MCF 10A (cell line): ENCODE data around the gene WBP1L. TPM values are rescaled to one million over a fixed set of nuclear protein-coding genes. Genes with fewer than 3 reads are reported as not detected.

Source experiments
- BruUV-seq: library from RNA; stranded (reverse); fragments of 400-500 nt; replicated peaks from 2 replicates; lab custom pipeline; 2021; lab: Mats Ljungman, UMichigan
- CTCF ChIA-PET: fragments of 300-600 bp; sonication (Branson Sonifier 250); formaldehyde crosslinking; extraction: SDS; loops from one replicate; lab custom pipeline; 2021; ENCODE audit warnings: antibody characterized with exemption, inconsistent platforms; lab: Yijun Ruan, JAX
- POLR2A ChIA-PET: fragments of 300-600, 350-650 bp; sonication (Branson Sonifier 250); formaldehyde crosslinking; extraction: SDS; loops from one replicate; lab custom pipeline; 2020; ENCODE audit warnings: antibody characterized with exemption, inconsistent platforms; lab: Yijun Ruan, JAX
- DNase-seq: peaks from one replicate; pipeline ENCODE4 v3.0.0-alpha.2; 2018; ENCODE audit not compliant: unreplicated experiment
- H3K27ac Mint-ChIP-seq: one replicate; pipeline ENCODE4 v1.8.0; 2022; ENCODE audit warnings: mild to moderate bottlenecking, low read depth, mixed read lengths; ENCODE audit not compliant: unreplicated experiment
- H3K27me3 Mint-ChIP-seq: one replicate; pipeline ENCODE4 v1.8.0; 2022; ENCODE audit warnings: mixed read lengths; ENCODE audit not compliant: insufficient read depth, unreplicated experiment
- H3K36me3 Mint-ChIP-seq: one replicate; pipeline ENCODE4 v1.8.0; 2022; ENCODE audit warnings: mild to moderate bottlenecking, moderate library complexity, mixed read lengths; ENCODE audit not compliant: insufficient read depth, unreplicated experiment
- H3K4me1 Mint-ChIP-seq: one replicate; pipeline ENCODE4 v1.8.0; 2022; ENCODE audit warnings: mixed read lengths; ENCODE audit not compliant: insufficient read depth, unreplicated experiment
- H3K4me3 Mint-ChIP-seq: one replicate; pipeline ENCODE4 v1.8.0; 2022; ENCODE audit warnings: mild to moderate bottlenecking, moderate library complexity, mixed read lengths; ENCODE audit not compliant: unreplicated experiment
- H3K9me3 Mint-ChIP-seq: one replicate; pipeline ENCODE4 v1.8.0; 2022; ENCODE audit warnings: mixed read lengths; ENCODE audit not compliant: unreplicated experiment
- intact Hi-C: fragments of 100-400 bp; cut with micrococcal nuclease; formaldehyde crosslinking; loops from 2 replicates; pipeline ENCODE4 v1.14.1; 2022
- total RNA-seq: library from RNA; stranded (reverse); gene quantifications from 2 replicates; pipeline ENCODE4 v1.2.3, GENCODE V29; 2022
- TF ChIP-seq, protein P1 (sequence below): fragments of 200-600 bp; IDR thresholded peaks from one replicate; pipeline ENCODE4 v1.8.0; 2022; ENCODE audit warnings: antibody characterized with exemption, mild to moderate bottlenecking; ENCODE audit not compliant: unreplicated experiment

Gene WBP1L
- total RNA-seq, 1 experiment from 2014 or later: 19.8 TPM

GRCh38 chr10:102705531-102705930 is 38.2 kb upstream of the WBP1L start:
- DNase-seq: no peak
- Mint-ChIP-seq H3K27me3 (no peaks in the 10 kb centered on the region), H3K9me3 (no peaks in the 10 kb centered on the region), H3K36me3 (peaks cover 7% of the 10 kb centered on the region), H3K4me3 (no peak overlapping the region), H3K27ac (no peak overlapping the region), H3K4me1 (peaks cover 4% of the 10 kb centered on the region)
- no TSS peak for BruUV-seq
- TF ChIP-seq, protein P1, sequence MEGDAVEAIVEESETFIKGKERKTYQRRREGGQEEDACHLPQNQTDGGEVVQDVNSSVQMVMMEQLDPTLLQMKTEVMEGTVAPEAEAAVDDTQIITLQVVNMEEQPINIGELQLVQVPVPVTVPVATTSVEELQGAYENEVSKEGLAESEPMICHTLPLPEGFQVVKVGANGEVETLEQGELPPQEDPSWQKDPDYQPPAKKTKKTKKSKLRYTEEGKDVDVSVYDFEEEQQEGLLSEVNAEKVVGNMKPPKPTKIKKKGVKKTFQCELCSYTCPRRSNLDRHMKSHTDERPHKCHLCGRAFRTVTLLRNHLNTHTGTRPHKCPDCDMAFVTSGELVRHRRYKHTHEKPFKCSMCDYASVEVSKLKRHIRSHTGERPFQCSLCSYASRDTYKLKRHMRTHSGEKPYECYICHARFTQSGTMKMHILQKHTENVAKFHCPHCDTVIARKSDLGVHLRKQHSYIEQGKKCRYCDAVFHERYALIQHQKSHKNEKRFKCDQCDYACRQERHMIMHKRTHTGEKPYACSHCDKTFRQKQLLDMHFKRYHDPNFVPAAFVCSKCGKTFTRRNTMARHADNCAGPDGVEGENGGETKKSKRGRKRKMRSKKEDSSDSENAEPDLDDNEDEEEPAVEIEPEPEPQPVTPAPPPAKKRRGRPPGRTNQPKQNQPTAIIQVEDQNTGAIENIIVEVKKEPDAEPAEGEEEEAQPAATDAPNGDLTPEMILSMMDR: no peak
- ChIA-PET CTCF (interaction anchor here (0.7 to 1.8 kb wide), 2 partner anchors 8 to 80 kb away, joined by 3 to 6 read pairs; no protein-coding TSS in a partner anchor), POLR2A (interaction anchor here (2.3 kb wide), 1 partner anchor 9 kb away, joined by 11 read pairs; the partner anchor contains the start of genes ARL3 and SFXN2)
- intact Hi-C loops: no loop called here

DNA sequence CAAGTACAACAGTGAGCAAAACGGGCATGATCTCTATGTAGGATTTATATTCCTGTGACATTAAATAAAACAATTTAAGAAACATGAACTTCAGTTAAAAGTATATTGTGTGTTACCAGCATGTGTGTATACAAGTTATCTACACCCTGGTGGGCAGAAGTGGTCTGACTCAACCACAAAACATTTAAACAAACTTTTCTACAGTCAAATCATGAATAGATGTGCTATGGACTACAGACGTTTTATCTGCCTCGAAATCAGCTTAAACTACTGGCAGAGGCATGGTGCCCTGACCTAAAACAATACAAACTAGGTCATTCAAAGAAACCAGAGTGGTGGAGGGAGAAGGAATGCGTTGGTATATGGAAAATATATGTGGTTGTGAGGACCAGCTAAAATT is 33.1 kb upstream of the WBP1L start:
- BruUV-seq: no TSS peak
- Mint-ChIP-seq H3K36me3 (peaks cover 7% of the 10 kb centered on the region), H3K27me3 (no peaks in the 10 kb centered on the region), H3K27ac (no peak overlapping the region), H3K9me3 (no peaks in the 10 kb centered on the region), H3K4me1 (peaks cover 9% of the 10 kb centered on the region), H3K4me3 (no peak overlapping the region)
- POLR2A ChIA-PET: interaction anchor here (0.7 to 5.3 kb wide), 2 partner anchors 65 to 66 kb away, joined by 3 to 115 read pairs; partner anchors contain the start of gene TRIM8
- intact Hi-C loops: loop anchor here (5.0 kb wide), 1 partner anchor 33 kb away; no protein-coding TSS in a partner anchor
- CTCF ChIA-PET: no interaction called here
- no peak for DNase-seq
- TF ChIP-seq, protein P1: no peak

- Mint-ChIP-seq H3K27me3 (no peaks in the 10 kb centered on the region), H3K36me3 (peaks cover 14% of the 10 kb centered on the region), H3K4me3 (no peak overlapping the region), H3K4me1 (peaks cover 18% of the 10 kb centered on the region), H3K27ac (no peak overlapping the region), H3K9me3 (no peaks in the 10 kb centered on the region)
- DNase-seq: no peak
- TF ChIP-seq, protein P1: no peak
- intact Hi-C loops: loop anchor here (5.0 kb wide), 1 partner anchor 35 kb away; no protein-coding TSS in a partner anchor
- BruUV-seq: no TSS peak
- ChIA-PET CTCF (interaction anchor here (0.6 to 2.9 kb wide), 2 partner anchors 33 to 69 kb away, joined by 4 to 12 read pairs; no protein-coding TSS in a partner anchor), POLR2A (interaction anchor here (0.6 to 5.3 kb wide), 9 partner anchors 11 to 745 kb away, joined by 3 to 115 read pairs (median 7); partner anchors contain the start of genes ACTR1A, SUFU, TRIM8 and WBP1L)
Measured at GRCh38 chr10:102712089-102712488, 31.7 kb upstream of the WBP1L start.

DNA sequence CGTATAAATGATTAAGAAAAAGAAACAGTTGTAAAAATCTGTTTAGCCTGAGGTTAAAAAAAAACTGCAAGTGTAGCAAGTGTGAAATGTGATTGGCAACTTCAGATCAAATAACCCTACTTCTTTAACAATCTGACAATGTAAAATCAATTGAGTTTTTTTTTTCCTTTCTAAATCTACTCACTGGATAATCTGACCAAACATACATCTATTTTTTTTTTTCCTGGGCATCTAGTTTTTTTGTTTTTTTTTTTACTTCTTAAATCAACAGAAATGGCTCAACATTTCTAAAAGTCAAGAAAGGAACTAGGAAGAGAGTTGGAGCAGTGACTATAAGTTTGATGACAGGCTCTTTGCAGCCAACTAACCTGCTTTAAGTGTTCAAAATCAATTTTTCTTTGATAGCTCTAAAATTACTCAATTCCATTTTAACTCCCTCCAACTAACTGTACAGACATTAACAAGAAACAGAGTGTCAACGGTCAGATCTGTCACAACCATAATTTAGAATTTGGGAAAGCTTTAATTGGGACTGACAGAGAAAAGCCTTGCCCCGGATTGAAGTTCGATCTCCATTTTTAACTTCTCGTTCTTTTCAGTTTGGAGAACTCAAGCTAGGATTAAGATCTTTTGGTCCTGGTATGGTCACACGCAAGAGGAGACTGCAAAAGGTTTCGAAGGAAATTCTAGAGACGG is 30.8 kb upstream of the WBP1L start:
- BruUV-seq: TSS peak; percentile 25
- no peak for DNase-seq
- intact Hi-C loops: loop anchor here (1.0 to 5.0 kb wide), 2 partner anchors 36 to 67 kb away; no protein-coding TSS in a partner anchor
- CTCF ChIA-PET: interaction anchor here (0.6 to 2.9 kb wide), 10 partner anchors 8 to 337 kb away, joined by 3 to 12 read pairs (median 6); partner anchors contain the start of gene TRIM8
- Mint-ChIP-seq H3K36me3 (peaks cover 16% of the 10 kb centered on the region), H3K4me1 (peaks cover 26% of the 10 kb centered on the region), H3K9me3 (no peaks in the 10 kb centered on the region), H3K4me3 (peak overlapping the region; percentile 97), H3K27ac (peak overlapping the region; percentile 92), H3K27me3 (no peaks in the 10 kb centered on the region)
- TF ChIP-seq, protein P1: no peak
- POLR2A ChIA-PET: interaction anchor here (0.5 to 5.3 kb wide), 30 partner anchors 8 to 906 kb away, joined by 3 to 115 read pairs (median 4); partner anchors contain the start of genes ACTR1A, OGA, SUFU and TRIM8
